Keratinocyte (primary cell): ENCODE data around the gene CARMIL1.

ENCODE experiments used
- EZH2 ChIP-seq: IDR thresholded peaks from one replicate; pipeline ENCODE4 v1.6.1; 2012; ENCODE audit warnings: inconsistent platforms, mild to moderate bottlenecking, low read length, moderate library complexity
- TF ChIP-seq, protein P1 (sequence below), 3 experiments: IDR thresholded peaks in 1 of 3; conservative IDR thresholded peaks in 1 of 3; optimal IDR thresholded peaks in 1 of 3; 2 replicates in 2 of 3; 3 replicates in 1 of 3; pipeline versions ENCODE3 to v1.5.1; 2011; ENCODE audit warnings: low read length in 3 of 3, mild to moderate bottlenecking in 3 of 3, moderate library complexity in 2 of 3, control low read depth in 1 of 3, inconsistent platforms in 1 of 3; ENCODE audit not compliant: insufficient read depth in 2 of 3; ENCODE audit errors: extremely low read depth in 1 of 3

DNA sequence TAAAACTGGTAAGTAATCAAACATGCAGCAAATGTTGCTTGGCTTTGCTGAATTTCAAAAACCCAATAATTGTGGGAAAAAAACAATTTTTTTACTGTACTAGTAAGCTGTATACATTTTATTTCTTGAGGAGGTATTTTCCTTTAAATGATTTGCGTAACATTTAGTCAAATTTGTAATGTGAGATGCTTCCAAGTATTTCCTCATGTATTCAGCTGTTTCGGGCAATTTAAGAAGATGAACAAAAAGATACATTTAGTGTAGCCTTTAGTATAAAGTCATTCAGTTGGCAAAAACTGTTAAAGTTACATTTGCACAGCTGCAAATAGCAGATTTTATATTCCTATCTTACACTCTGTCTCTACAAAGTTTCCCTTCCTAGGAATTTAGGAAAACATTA, 186.8 kb downstream of the CARMIL1 start:
- TF ChIP-seq, protein P1, sequence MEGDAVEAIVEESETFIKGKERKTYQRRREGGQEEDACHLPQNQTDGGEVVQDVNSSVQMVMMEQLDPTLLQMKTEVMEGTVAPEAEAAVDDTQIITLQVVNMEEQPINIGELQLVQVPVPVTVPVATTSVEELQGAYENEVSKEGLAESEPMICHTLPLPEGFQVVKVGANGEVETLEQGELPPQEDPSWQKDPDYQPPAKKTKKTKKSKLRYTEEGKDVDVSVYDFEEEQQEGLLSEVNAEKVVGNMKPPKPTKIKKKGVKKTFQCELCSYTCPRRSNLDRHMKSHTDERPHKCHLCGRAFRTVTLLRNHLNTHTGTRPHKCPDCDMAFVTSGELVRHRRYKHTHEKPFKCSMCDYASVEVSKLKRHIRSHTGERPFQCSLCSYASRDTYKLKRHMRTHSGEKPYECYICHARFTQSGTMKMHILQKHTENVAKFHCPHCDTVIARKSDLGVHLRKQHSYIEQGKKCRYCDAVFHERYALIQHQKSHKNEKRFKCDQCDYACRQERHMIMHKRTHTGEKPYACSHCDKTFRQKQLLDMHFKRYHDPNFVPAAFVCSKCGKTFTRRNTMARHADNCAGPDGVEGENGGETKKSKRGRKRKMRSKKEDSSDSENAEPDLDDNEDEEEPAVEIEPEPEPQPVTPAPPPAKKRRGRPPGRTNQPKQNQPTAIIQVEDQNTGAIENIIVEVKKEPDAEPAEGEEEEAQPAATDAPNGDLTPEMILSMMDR (optimal IDR thresholded peaks at IDR 0.05 in 1 of 3, IDR thresholded peaks at IDR 0.05 in 1 of 3, conservative IDR thresholded peaks at IDR 0.05 in 1 of 3; ENCODE audit: extremely low read depth in 1 of 3, insufficient read depth in 2 of 3, low read length in 3 of 3): no peak
- no peak for TF ChIP-seq EZH2
